Activated naive CD8-positive, alpha-beta T cell treated with anti-CD3 and anti-CD28 coated beads, Interleukin-2, amount 10 ng/mL, durations not matched to agents 7 days and 5 days (primary cell): Measurements from ENCODE around the gene IKBIP. TPM values are rescaled to one million over a fixed set of nuclear protein-coding genes. Genes with fewer than 3 reads are reported as not detected.
"Not testable (repeated sequence)": the region's sequence is repeated elsewhere in the genome, so short reads cannot be mapped to it uniquely, and the experiment has no call there.

Experiments
- ATAC-seq: fragments of 150-1000 bp; cut with Tn5 transposase; one replicate; pipeline ENCODE4 v1.10.0; 2021; ENCODE audit warnings: low read depth, moderate library complexity
- POLR2A ChIA-PET: fragments of 350-600 bp; sonication (Branson Sonifier 250); formaldehyde crosslinking; loops from one replicate; lab custom pipeline; 2021; ENCODE audit warnings: antibody characterized with exemption; lab: Charles Lee
- DNase-seq: peaks from one replicate; pipeline ENCODE4 v3.0.0; 2021
- H3K27ac Mint-ChIP-seq: one replicate; pipeline ENCODE4 v1.8.0; 2022; ENCODE audit warnings: mild to moderate bottlenecking, mixed read lengths
- H3K27me3 Mint-ChIP-seq: one replicate; pipeline ENCODE4 v1.8.0; 2022; ENCODE audit warnings: mild to moderate bottlenecking, moderate library complexity, mixed read lengths
- H3K36me3 Mint-ChIP-seq: one replicate; pipeline ENCODE4 v1.8.0; 2021; ENCODE audit warnings: mild to moderate bottlenecking, mixed read lengths
- H3K4me1 Mint-ChIP-seq: one replicate; pipeline ENCODE4 v1.8.0; 2021; ENCODE audit warnings: mixed read lengths
- H3K4me3 Mint-ChIP-seq: one replicate; pipeline ENCODE4 v1.8.0; 2022; ENCODE audit warnings: mild to moderate bottlenecking, moderate library complexity, mixed read lengths
- H3K9me3 Mint-ChIP-seq: one replicate; pipeline ENCODE4 v1.8.0; 2021; ENCODE audit warnings: mixed read lengths
- total RNA-seq, 2 experiments: library from RNA; stranded (reverse); gene quantifications; one replicate each; pipeline ENCODE4 v1.2.3, GENCODE V29; 2021

The IKBIP gene
- total RNA-seq, 2 experiments from 2014 or later = 23.4 to 24.0 TPM

GRCh38 chr12:98653866-98654493 lies 9.4 kb upstream of the IKBIP start:
- Mint-ChIP-seq H3K27ac (no peak overlapping the region), H3K4me1 (peaks cover 12% of the 10 kb centered on the region), H3K4me3 (no peak overlapping the region), H3K36me3 (peaks cover 20% of the 10 kb centered on the region), H3K9me3 (no peaks in the 10 kb centered on the region), H3K27me3 (no peaks in the 10 kb centered on the region)
- POLR2A ChIA-PET = interaction anchor here (1.3 kb wide), 1 partner anchor 87 kb away, joined by 5 read pairs; no protein-coding TSS in a partner anchor
- ATAC-seq (no peak), DNase-seq (no peak)

- no peaks in the 10 kb centered on the region for H3K9me3 Mint-ChIP-seq
- H3K27ac Mint-ChIP-seq = no peak overlapping the region
- ATAC-seq = no peak
- no peak overlapping the region for H3K4me3 Mint-ChIP-seq
- H3K4me1 Mint-ChIP-seq = peaks cover 15% of the 10 kb centered on the region
- H3K36me3 Mint-ChIP-seq = peaks cover 15% of the 10 kb centered on the region
- POLR2A ChIA-PET = interaction anchor here (1.9 kb wide), 1 partner anchor 57 kb away, joined by 9 read pairs; the partner anchor contains the start of gene SLC25A3
- no peak for DNase-seq
- no peaks in the 10 kb centered on the region for H3K27me3 Mint-ChIP-seq
Observed at GRCh38 chr12:98651328-98651727, 6.7 kb upstream of the IKBIP start.

- ATAC-seq (no peak), DNase-seq (no peak)
- H3K4me1 Mint-ChIP-seq = peaks cover 21% of the 10 kb centered on the region
- H3K27me3 Mint-ChIP-seq = no peaks in the 10 kb centered on the region
- peaks cover 19% of the 10 kb centered on the region for H3K36me3 Mint-ChIP-seq
- H3K4me3 Mint-ChIP-seq = peak overlapping the region; percentile 97
- POLR2A ChIA-PET = interaction anchor here (1.0 to 2.0 kb wide), 2 partner anchors 53 to 131 kb away, joined by 5 to 12 read pairs; partner anchors contain the start of genes SLC25A3 and TMPO
- no peaks in the 10 kb centered on the region for H3K9me3 Mint-ChIP-seq
- H3K27ac Mint-ChIP-seq = peak overlapping the region; percentile 23
Observed at GRCh38 chr12:98646294-98647090, 1.9 kb upstream of the IKBIP start.

DNA sequence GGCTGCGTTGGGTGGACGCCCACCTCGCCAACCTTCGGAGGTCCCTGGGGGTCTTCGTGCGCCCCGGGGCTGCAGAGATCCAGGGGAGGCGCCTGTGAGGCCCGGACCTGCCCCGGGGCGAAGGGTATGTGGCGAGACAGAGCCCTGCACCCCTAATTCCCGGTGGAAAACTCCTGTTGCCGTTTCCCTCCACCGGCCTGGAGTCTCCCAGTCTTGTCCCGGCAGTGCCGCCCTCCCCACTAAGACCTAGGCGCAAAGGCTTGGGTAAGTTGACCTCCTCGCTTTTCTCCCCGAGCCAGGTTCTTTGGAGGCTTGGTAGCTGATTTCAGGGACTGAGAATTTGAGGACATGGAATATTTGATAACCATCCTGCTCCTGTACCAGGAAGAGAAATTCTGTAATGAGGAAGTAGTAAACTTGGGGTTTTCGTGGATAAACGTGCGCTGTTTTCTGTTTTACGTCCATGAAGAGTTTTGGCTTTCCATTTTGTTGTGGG lies 1.0 kb upstream of the IKBIP start:
- POLR2A ChIA-PET = interaction anchor here (1.0 to 2.0 kb wide), 2 partner anchors 52 to 130 kb away, joined by 5 to 12 read pairs; partner anchors contain the start of genes SLC25A3 and TMPO
- H3K27ac Mint-ChIP-seq = peak overlapping the region; percentile 82
- no peaks in the 10 kb centered on the region for H3K27me3 Mint-ChIP-seq
- H3K4me1 Mint-ChIP-seq = peaks cover 28% of the 10 kb centered on the region
- peak overlapping the region; percentile 97 for H3K4me3 Mint-ChIP-seq
- DNase-seq (no peak), ATAC-seq (no peak)
- no peaks in the 10 kb centered on the region for H3K9me3 Mint-ChIP-seq
- peaks cover 23% of the 10 kb centered on the region for H3K36me3 Mint-ChIP-seq

DNA sequence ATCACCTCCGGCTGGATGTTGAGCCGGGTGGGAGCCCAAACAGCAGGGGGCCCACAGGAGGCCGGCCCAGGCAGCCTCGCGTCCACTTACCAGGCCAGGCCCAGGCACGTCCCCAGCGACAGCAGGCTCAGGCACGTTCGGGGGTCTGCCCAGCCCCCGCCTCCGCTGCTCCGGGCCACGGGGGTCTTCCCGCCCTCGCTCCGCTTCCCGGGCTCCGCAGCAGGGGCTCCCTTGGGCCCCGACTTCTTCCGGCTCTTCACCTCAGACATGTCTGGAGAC lies 216 bp downstream of the IKBIP start:
- DNase-seq = no peak
- no peaks in the 10 kb centered on the region for H3K27me3 Mint-ChIP-seq
- peaks cover 30% of the 10 kb centered on the region for H3K4me1 Mint-ChIP-seq
- peak; percentile 15 for ATAC-seq
- H3K4me3 Mint-ChIP-seq = peak overlapping the region; percentile 97
- H3K36me3 Mint-ChIP-seq = peaks cover 17% of the 10 kb centered on the region
- no peaks in the 10 kb centered on the region for H3K9me3 Mint-ChIP-seq
- H3K27ac Mint-ChIP-seq = peak overlapping the region; percentile 95
- POLR2A ChIA-PET = interaction anchor here (0.5 to 3.8 kb wide), 12 partner anchors 12 to 181 kb away, joined by 3 to 38 read pairs (median 6); partner anchors contain the start of genes SLC25A3 and TMPO

DNA sequence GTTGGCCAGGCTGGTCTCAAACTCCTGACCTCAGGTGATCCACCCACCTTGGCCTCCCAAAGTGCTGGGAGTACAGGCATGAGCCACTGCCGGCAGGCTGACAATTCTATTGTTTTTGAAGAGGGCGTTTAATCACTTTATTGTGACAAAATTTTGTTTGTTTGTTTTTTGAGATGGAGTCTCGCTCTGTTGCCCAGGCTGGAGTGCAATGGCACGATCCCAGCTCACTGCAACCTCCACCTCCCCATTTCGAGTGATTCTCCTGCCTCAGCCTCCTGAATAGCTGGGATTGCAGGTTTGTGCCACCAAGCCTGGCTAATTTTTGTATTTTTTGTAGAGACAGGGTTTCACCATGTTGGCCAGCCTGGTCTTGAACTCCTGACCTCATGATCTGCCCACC lies 1.8 kb downstream of the IKBIP start:
- Mint-ChIP-seq H3K4me1 (peaks cover 31% of the 10 kb centered on the region), H3K36me3 (peaks cover 17% of the 10 kb centered on the region), H3K4me3 (peak overlapping the region; percentile 97), H3K27ac (peak overlapping the region; percentile 38)
- H3K9me3 Mint-ChIP-seq, ATAC-seq, H3K27me3 Mint-ChIP-seq, DNase-seq: not testable (repeated sequence)
- POLR2A ChIA-PET = interaction anchor here (0.5 to 3.8 kb wide), 4 partner anchors 8 to 126 kb away, joined by 3 to 38 read pairs (median 12); partner anchors contain the start of gene SLC25A3

- POLR2A ChIA-PET = interaction anchor here (0.7 kb wide), 1 partner anchor 80 kb away, joined by 3 read pairs; no protein-coding TSS in a partner anchor
- H3K27me3 Mint-ChIP-seq = no peaks in the 10 kb centered on the region
- H3K4me3 Mint-ChIP-seq = no peak overlapping the region
- peaks cover 28% of the 10 kb centered on the region for H3K4me1 Mint-ChIP-seq
- no peaks in the 10 kb centered on the region for H3K9me3 Mint-ChIP-seq
- peaks cover 25% of the 10 kb centered on the region for H3K36me3 Mint-ChIP-seq
- H3K27ac Mint-ChIP-seq = no peak overlapping the region
- ATAC-seq = no peak
- no peak for DNase-seq
Observed at GRCh38 chr12:98639491-98639890, 5.1 kb downstream of the IKBIP start.

DNA sequence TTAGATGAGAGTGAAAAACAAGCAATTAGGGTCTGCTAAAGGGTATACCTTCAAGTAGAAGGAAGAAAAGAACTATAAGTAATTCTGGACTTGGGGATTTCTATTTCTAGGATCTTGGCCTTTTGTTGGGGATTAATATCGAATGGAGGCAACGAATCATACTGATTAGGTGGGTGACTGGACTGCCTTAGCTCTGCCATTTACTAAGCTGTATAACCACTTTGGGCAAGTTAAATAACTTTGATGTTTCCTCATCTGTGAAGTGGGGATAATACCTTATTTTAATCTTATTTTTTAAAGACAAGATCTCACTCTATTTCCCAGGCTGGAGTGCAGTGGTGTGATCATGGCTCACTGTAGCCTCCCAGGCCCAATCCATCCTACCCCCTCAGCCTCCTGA lies 6.6 kb downstream of the IKBIP start:
- POLR2A ChIA-PET = no interaction called here
- no peak overlapping the region for H3K27ac Mint-ChIP-seq
- no peak for DNase-seq
- H3K27me3 Mint-ChIP-seq = no peaks in the 10 kb centered on the region
- ATAC-seq = no peak
- H3K4me3 Mint-ChIP-seq = no peak overlapping the region
- H3K36me3 Mint-ChIP-seq = peaks cover 27% of the 10 kb centered on the region
- H3K4me1 Mint-ChIP-seq = peaks cover 26% of the 10 kb centered on the region
- no peaks in the 10 kb centered on the region for H3K9me3 Mint-ChIP-seq

GRCh38 chr12:98637068-98637467 lies 7.5 kb downstream of the IKBIP start:
- Mint-ChIP-seq H3K9me3 (no peaks in the 10 kb centered on the region), H3K27me3 (no peaks in the 10 kb centered on the region), H3K4me1 (peaks cover 23% of the 10 kb centered on the region), H3K36me3 (peaks cover 32% of the 10 kb centered on the region), H3K4me3 (no peak overlapping the region), H3K27ac (no peak overlapping the region)
- DNase-seq (no peak), ATAC-seq (no peak)
- POLR2A ChIA-PET = no interaction called here

DNA sequence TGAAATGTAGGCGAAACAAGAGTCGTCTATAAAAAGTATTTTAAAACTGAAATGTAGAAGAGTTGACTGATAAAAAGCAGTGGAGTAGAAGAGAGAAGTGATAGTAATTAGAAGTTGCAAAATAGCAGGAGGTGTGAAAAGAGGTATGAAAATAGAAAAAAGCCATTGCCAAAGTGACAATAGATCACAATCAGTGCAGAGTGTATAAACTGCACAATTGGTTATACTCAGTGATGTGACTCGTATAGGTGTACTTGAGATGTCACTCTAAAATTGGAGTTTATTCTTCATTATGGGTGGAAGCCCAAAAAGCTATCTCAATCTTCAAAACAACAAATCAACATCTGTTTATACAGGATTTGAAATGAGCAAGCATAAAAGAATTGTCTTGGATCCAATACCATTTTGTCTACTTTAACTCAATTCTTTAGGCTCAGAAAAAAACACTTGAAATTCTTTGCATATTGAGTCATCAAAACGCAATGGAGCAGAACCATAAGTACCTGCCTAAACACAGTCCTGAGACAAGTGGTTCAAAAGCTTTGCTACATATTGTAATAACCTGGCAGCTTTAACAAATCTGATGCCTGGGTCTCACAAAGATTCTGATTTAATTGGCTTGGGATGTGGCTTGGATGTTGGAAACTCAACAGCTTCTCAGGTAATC lies 8.8 kb downstream of the IKBIP start:
- ATAC-seq (no peak), DNase-seq (no peak)
- no peak overlapping the region for H3K27ac Mint-ChIP-seq
- no peaks in the 10 kb centered on the region for H3K27me3 Mint-ChIP-seq
- peaks cover 14% of the 10 kb centered on the region for H3K4me1 Mint-ChIP-seq
- no peak overlapping the region for H3K4me3 Mint-ChIP-seq
- peaks cover 27% of the 10 kb centered on the region for H3K36me3 Mint-ChIP-seq
- POLR2A ChIA-PET = no interaction called here
- no peaks in the 10 kb centered on the region for H3K9me3 Mint-ChIP-seq

- no peak overlapping the region for H3K4me3 Mint-ChIP-seq
- POLR2A ChIA-PET = no interaction called here
- ATAC-seq (no peak), DNase-seq (no peak)
- peaks cover 2% of the 10 kb centered on the region for H3K9me3 Mint-ChIP-seq
- peaks cover 7% of the 10 kb centered on the region for H3K4me1 Mint-ChIP-seq
- peaks cover 10% of the 10 kb centered on the region for H3K36me3 Mint-ChIP-seq
- H3K27me3 Mint-ChIP-seq = no peaks in the 10 kb centered on the region
- no peak overlapping the region for H3K27ac Mint-ChIP-seq
Observed at GRCh38 chr12:98618952-98619351, 25.6 kb downstream of the IKBIP start.

DNA sequence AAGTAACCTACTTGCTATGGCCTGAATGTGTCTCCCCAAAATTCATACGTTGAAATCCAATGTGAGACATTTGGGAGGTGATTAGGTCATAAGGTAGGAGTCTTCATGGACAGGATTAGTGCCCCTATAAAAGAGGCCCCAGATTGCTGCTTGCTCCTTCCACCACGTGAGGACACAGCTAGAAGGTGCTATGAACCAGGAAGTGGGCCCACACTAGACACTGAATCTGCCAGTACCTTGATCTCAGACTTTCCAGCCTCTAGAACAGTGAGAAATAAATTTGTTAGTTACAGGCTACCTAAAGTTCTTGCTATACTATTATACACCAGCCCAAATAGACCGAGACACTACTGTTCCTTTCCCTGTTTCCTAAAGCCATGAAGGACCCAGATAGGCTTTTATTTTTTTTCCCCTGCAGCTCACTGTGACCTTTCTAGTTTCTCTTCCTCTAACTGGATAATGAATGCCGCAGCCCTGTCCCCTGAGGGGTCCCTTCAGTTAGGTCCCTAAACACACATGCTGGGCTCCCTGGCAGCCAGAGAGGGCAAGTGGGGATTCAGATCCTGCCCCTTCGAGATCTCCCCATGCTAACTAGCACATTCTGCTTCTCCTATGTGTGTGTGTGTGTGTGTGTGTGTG lies 31.8 kb downstream of the IKBIP start:
- ATAC-seq (peak; percentile 83), DNase-seq (no peak)
- H3K27ac Mint-ChIP-seq = peak overlapping the region; percentile 84
- no peaks in the 10 kb centered on the region for H3K27me3 Mint-ChIP-seq
- no peaks in the 10 kb centered on the region for H3K9me3 Mint-ChIP-seq
- POLR2A ChIA-PET = interaction anchor here (1.5 kb wide), 1 partner anchor 18 kb away, joined by 8 read pairs; the partner anchor contains the start of gene SLC25A3
- H3K36me3 Mint-ChIP-seq = peaks cover 5% of the 10 kb centered on the region
- H3K4me1 Mint-ChIP-seq = peaks cover 11% of the 10 kb centered on the region
- H3K4me3 Mint-ChIP-seq = peak overlapping the region; percentile 31
